ENCODE measurements around the gene UBE2V1.
"Not testable (repeated sequence)": the region's sequence is repeated elsewhere in the genome, so short reads cannot be mapped to it uniquely, and the experiment has no call there.

The UBE2V1 gene

GRCh38 chr20:50138479-50139393 is 25.8 kb upstream of the UBE2V1 start:
- no peak overlapping the region for H3K4me3 ChIP-seq (ENCODE audit: low read depth, low read length)
- DNase-seq (ENCODE audit: low read depth), result no peak

- H3K4me3 ChIP-seq (ENCODE audit: low read depth, low read length), result no peak overlapping the region
- no peak for DNase-seq (ENCODE audit: low read depth)
These were observed 25.1 kb upstream of the UBE2V1 start for GRCh38 chr20:50138120-50138478.

DNA sequence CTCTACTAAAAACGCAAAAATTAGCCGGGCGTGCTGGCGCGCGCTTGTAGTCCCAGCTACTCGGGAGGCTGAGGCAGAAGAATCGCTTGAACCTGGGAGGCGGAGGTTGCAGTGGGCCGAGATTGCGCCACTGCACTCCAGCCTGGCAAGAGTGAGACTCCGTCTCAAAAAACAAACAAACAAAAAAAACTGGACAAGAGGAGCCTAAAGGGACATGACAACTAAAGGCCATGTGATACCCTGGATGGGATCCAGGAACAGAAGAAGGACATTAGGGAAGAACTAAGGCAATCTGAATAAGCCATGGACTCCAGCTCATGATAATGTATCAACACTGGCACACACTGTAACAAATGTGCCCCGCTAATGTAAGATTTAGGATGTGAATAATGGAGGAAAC is 24.8 kb upstream of the UBE2V1 start:
- H3K4me3 ChIP-seq (ENCODE audit: low read depth, low read length); DNase-seq (ENCODE audit: low read depth): not testable (repeated sequence)

- no peak overlapping the region for H3K4me3 ChIP-seq (ENCODE audit: low read depth, low read length)
These were observed 24.1 kb upstream of the UBE2V1 start for GRCh38 chr20:50136822-50137599.

DNA sequence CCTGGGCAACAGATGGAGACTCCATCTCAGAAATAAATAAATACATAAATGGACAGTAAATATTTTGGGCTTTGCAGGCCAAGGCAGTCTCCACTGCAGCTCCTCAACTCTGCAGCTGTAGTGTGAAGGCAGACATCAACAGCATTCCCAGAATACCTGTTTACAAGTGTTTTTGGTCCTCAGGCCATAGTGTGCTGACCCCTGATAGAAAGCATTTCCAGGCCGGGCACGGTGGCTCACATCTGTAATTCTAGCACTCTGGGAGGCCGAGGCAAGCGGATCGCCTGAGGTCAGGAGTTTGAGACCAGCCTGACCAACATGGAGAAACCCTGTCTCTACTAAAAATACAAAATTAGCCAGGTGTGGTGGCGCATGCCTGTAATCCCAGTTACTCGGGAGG is 22.2 kb upstream of the UBE2V1 start:
- not testable (repeated sequence) for H3K4me3 ChIP-seq (ENCODE audit: low read depth, low read length); DNase-seq (ENCODE audit: low read depth)

More at GRCh38 chr20:50136822-50137599, 24.1 kb upstream of the UBE2V1 start:
- DNase-seq (ENCODE audit: low read depth), result no peak

DNA sequence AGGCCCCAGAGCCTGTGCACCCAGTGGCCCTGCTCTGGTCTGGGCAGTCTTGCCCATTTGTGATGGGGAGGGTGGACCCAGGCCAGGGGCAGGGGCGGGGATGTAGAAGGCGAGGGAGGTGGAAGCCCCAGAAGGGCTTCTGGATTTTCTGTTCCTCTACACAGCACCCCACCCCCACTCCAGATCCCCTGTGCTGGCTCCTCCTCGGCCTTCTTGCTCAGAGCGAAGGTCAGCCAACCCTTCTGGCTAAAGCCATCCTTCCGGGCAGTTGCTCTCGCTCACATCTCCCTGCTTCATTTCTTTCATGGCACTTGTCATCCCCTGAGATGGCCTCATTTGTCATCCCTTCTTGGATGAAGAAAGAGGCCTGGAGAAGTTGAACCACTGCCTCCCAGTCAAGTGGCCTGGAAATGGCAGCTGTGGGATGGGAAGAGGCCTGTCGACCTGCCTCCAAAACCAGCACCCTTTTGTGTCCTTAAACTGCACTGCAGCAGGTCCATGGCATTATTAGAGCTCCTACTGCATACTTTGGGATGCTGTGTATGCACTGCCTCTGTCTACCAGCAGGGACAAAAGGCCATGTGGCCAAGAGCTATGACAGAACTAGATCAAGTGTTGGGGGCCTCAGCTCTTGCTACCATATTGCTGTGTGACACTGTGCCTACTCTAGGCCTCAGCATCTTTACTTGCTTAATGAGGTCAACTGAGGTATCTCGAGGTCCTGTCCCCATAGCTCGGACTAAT is 20.7 kb upstream of the UBE2V1 start:
- no peak overlapping the region for H3K4me3 ChIP-seq (ENCODE audit: low read depth, low read length)
- DNase-seq (ENCODE audit: low read depth), result no peak

- H3K4me3 ChIP-seq (ENCODE audit: low read depth, low read length), result no peak overlapping the region
- no peak for DNase-seq (ENCODE audit: low read depth)
These were observed 20.1 kb upstream of the UBE2V1 start for GRCh38 chr20:50133041-50133440.

GRCh38 chr20:50130995-50131394 is 18.0 kb upstream of the UBE2V1 start:
- no peak overlapping the region for H3K4me3 ChIP-seq (ENCODE audit: low read depth, low read length)
- DNase-seq (ENCODE audit: low read depth), result no peak

- DNase-seq (ENCODE audit: low read depth), result no peak
- H3K4me3 ChIP-seq (ENCODE audit: low read depth, low read length), result no peak overlapping the region
These were observed 17.4 kb upstream of the UBE2V1 start for GRCh38 chr20:50130356-50130723.

- no peak for DNase-seq (ENCODE audit: low read depth)
- no peak overlapping the region for H3K4me3 ChIP-seq (ENCODE audit: low read depth, low read length)
These were observed 16.9 kb upstream of the UBE2V1 start for GRCh38 chr20:50129662-50130355.

DNA sequence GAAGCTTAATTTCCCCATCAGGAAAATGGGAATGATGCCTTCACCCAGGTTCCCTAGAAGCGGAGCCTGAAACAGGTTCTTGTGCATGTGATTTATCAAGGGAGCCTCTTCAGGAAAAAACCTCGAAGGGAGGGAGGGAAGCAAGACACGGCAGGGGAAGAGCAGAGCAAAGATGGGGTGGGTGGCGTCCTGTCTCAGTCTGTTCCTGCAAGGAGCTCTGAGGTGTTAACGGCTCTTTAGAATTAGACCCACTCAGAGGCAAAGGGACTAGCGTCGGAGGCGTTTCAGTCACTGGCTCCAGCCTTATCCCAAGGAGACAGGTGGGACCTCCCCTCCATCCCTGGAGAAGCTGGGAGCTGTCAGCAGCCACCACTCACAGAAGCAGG is 15.6 kb upstream of the UBE2V1 start:
- H3K4me3 ChIP-seq (ENCODE audit: low read depth, low read length), result no peak overlapping the region

GRCh38 chr20:50127587-50128519 is 14.9 kb upstream of the UBE2V1 start:
- no peak for DNase-seq (ENCODE audit: low read depth)
- H3K4me3 ChIP-seq (ENCODE audit: low read depth, low read length), result no peak overlapping the region

More for the DNA sequence above, 15.6 kb upstream of the UBE2V1 start:
- DNase-seq (ENCODE audit: low read depth), result no peak

GRCh38 chr20:50126662-50127061 is 13.7 kb upstream of the UBE2V1 start:
- H3K4me3 ChIP-seq (ENCODE audit: low read depth, low read length), result no peak overlapping the region
- no peak for DNase-seq (ENCODE audit: low read depth)

GRCh38 chr20:50125279-50125678 is 12.3 kb upstream of the UBE2V1 start:
- DNase-seq (ENCODE audit: low read depth), result no peak
- H3K4me3 ChIP-seq (ENCODE audit: low read depth, low read length), result no peak overlapping the region

DNA sequence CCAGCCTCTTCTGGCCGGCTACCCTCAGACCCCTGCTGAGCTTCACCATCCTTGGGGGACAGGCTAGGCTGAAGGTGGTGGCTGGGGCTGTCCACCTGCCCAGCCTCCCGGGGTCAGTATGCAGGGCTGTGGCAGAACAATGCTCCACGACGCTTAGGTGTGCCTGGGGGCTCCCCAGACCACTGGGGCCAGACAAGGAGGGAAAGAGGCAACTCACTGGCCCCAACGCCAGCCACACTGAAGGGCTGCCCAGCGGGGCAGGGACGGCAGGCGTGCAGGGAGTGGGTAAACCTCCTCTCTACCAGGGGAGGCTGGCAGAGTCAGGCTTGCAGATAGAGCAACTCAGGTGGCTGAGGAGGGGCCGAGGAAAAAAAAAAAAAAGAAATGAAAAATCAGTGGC is 11.5 kb upstream of the UBE2V1 start:
- H3K4me3 ChIP-seq (ENCODE audit: low read depth, low read length), result no peak overlapping the region
- no peak for DNase-seq (ENCODE audit: low read depth)

DNA sequence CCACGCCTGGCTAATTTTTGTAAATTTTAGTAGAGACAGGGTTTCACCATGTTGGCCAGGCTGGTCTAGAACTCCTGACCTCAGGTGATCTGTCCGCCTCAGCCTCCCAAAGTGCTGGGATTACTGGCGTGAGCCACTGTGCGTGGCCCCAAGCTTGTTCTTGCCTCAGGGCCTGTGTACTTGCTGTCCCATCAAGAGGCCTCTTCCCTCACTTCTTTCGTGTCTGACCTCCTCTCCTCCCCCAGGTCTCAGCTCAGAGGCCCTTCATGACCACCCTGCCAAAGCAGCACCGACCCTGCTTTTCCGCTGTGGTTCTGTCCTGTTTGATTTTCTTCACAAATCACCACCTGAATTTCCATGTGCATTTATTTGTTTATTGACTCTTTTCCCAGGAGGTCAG is 10.5 kb upstream of the UBE2V1 start:
- DNase-seq (ENCODE audit: low read depth), result no peak
- no peak overlapping the region for H3K4me3 ChIP-seq (ENCODE audit: low read depth, low read length)

DNA sequence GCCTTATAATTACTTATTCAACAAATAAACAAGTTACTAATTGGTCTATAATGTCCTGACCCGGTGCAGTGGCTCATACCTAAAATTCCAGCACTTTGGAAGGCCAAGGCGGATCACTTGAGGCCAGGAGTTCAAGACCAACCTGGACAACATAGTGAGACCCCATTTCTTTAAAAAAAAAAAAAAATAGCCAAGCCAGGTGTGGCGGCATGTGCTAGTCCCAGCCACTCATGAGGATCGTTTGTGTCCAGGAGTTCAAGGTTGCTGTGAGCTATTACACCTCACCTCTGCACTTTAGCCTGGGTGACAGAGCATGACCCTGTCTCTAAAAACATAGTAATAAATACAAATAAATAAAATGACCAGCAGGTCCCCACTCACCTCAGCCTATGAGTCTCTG is 9.8 kb upstream of the UBE2V1 start:
- no peak overlapping the region for H3K4me3 ChIP-seq (ENCODE audit: low read depth, low read length)
- DNase-seq (ENCODE audit: low read depth), result no peak

DNA sequence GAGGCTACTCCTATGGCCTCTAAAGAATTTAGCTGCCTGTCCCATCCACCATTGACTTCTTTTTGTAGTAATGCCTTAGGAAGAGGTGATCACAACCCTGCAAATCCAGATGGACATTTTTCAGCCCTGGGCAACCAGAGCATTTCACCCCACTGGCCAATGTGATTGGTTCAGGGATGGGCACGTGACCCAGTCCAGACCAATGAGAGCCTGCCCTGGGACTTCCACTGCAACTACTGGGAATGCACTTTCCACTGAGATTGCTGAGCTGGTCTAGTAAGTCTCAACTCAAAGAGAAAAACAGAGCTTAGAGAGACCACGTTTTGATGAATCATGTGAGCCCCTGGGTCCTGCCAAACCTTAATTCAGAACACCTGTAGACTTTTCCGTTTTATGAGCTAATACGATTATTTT is 8.9 kb upstream of the UBE2V1 start:
- no peak for DNase-seq (ENCODE audit: low read depth)
- H3K4me3 ChIP-seq (ENCODE audit: low read depth, low read length), result no peak overlapping the region

Measured in skeletal muscle cell (primary cell).